ENCODE measurements around the gene TMEM151B.

GRCh38 chr6:44232676-44233566 lies 37.3 kb upstream of the TMEM151B start:
- TF ChIP-seq CTCF (IDR thresholded peaks at IDR 0.05) (no peak), POLR2A (IDR thresholded peaks at IDR 0.05) (no peak)

Data from upper lobe of left lung (tissue), 4 donors.